Hematopoietic multipotent progenitor cell treated with erythropoietin and hydrocortisone succinate and interleukin-3 and kit ligand, for 17 days (in vitro differentiated cells): ENCODE measurements around the gene HMOX1.
"Not testable (repeated sequence)": the region's sequence is repeated elsewhere in the genome, so short reads cannot be mapped to it uniquely, and the experiment has no call there.

Experiments used
- DNase-seq: peaks from one replicate; pipeline ENCODE4 v3.0.0-alpha.2; 2015; ENCODE audit warnings: low spot score

HMOX1 gene

GRCh38 chr22:35350539-35351503 lies 30.1 kb upstream of the HMOX1 start:
- peak; percentile 94 for DNase-seq

GRCh38 chr22:35352214-35353111 lies 28.4 kb upstream of the HMOX1 start:
- peak; percentile 59 for DNase-seq

- no peak for DNase-seq
These were observed 27.6 kb upstream of the HMOX1 start for GRCh38 chr22:35353318-35353717.

- DNase-seq, result no peak
These were observed 26.8 kb upstream of the HMOX1 start for GRCh38 chr22:35354068-35354467.

- peak; percentile 36 for DNase-seq
These were observed 22.8 kb upstream of the HMOX1 start for GRCh38 chr22:35357883-35358621.

GRCh38 chr22:35359380-35360065 lies 21.4 kb upstream of the HMOX1 start:
- no peak for DNase-seq

GRCh38 chr22:35361001-35361558 lies 19.8 kb upstream of the HMOX1 start:
- no peak for DNase-seq

- no peak for DNase-seq
These were observed 17.3 kb upstream of the HMOX1 start for GRCh38 chr22:35363566-35364086.

GRCh38 chr22:35364230-35364629 lies 16.7 kb upstream of the HMOX1 start:
- not testable (repeated sequence) for DNase-seq

- peak; percentile 79 for DNase-seq
These were observed 13.5 kb upstream of the HMOX1 start for GRCh38 chr22:35367331-35367886.

GRCh38 chr22:35368386-35368785 lies 12.5 kb upstream of the HMOX1 start:
- DNase-seq, result no peak

GRCh38 chr22:35369996-35370395 lies 10.9 kb upstream of the HMOX1 start:
- peak; percentile 19 for DNase-seq

- peak; percentile 69 for DNase-seq
These were observed 7.1 kb upstream of the HMOX1 start for GRCh38 chr22:35373781-35374180.

- peak; percentile 41 for DNase-seq
These were observed 5.9 kb upstream of the HMOX1 start for GRCh38 chr22:35375031-35375430.

GRCh38 chr22:35375526-35375925 lies 5.4 kb upstream of the HMOX1 start:
- DNase-seq, result no peak

- DNase-seq, result peak; percentile 88
These were observed 4.0 kb upstream of the HMOX1 start for GRCh38 chr22:35376728-35377472.

GRCh38 chr22:35377735-35378134 lies 3.2 kb upstream of the HMOX1 start:
- DNase-seq, result peak; percentile 48

GRCh38 chr22:35378621-35379020 lies 2.3 kb upstream of the HMOX1 start:
- DNase-seq, result no peak

GRCh38 chr22:35379146-35379993 lies 1.5 kb upstream of the HMOX1 start:
- DNase-seq, result peak; percentile 17
